Neural cell (in vitro differentiated cells): Measurements from ENCODE around the gene SHOX. TPM values are rescaled to one million over a fixed set of nuclear protein-coding genes. Genes with fewer than 3 reads are reported as not detected.

Experiments
- H2AFZ ChIP-seq: fragments of 200-600, 300-800 bp; sonication (generic), shearing (Covaris generic); 2 replicates; pipeline ENCODE4 v1.6.0; 2014; ENCODE audit warnings: low read depth, mild to moderate bottlenecking, antibody characterized with exemption, low read length, moderate library complexity
- H3F3A ChIP-seq: fragments of 200-600 bp; shearing (Covaris generic); 2 replicates; pipeline ENCODE4 v1.6.1; 2016; ENCODE audit warnings: mild to moderate bottlenecking, moderate library complexity, mixed read lengths, antibody characterized with exemption, low read length; ENCODE audit not compliant: insufficient read depth, poor library complexity, severe bottlenecking
- H3K27ac ChIP-seq: fragments of 200-600, 300-800 bp; sonication (generic), shearing (Covaris generic); 2 replicates; pipeline ENCODE4 v1.5.1; 2014; ENCODE audit warnings: mild to moderate bottlenecking, low read length, moderate library complexity
- H3K27me3 ChIP-seq: fragments of 300-800, 200-600 bp; sonication (generic), shearing (Covaris generic); 2 replicates; pipeline ENCODE4 v1.6.0; 2014; ENCODE audit warnings: mild to moderate bottlenecking, low read depth, low read length, moderate library complexity; ENCODE audit not compliant: insufficient read depth
- H3K36me3 ChIP-seq: fragments of 300-800, 200-600 bp; sonication (generic), shearing (Covaris generic); 2 replicates; pipeline ENCODE4 v1.5.1; 2014; ENCODE audit warnings: mild to moderate bottlenecking, antibody characterized with exemption, low read length, moderate library complexity; ENCODE audit not compliant: insufficient read depth
- H3K4me2 ChIP-seq: fragments of 300-800, 200-600 bp; sonication (generic), shearing (Covaris generic); 2 replicates; pipeline ENCODE4 v1.6.0; 2014; ENCODE audit warnings: mild to moderate bottlenecking, low read length
- H3K4me3 ChIP-seq: fragments of 300-800, 200-600 bp; sonication (generic), shearing (Covaris generic); 2 replicates; pipeline ENCODE4 v1.5.1; 2014; ENCODE audit warnings: mild to moderate bottlenecking, low read length, moderate library complexity
- H3K79me2 ChIP-seq: fragments of 200-600 bp; shearing (Covaris generic); replicated peaks from 2 replicates; pipeline ENCODE4 v1.6.0; 2014; ENCODE audit warnings: mild to moderate bottlenecking, low read length, moderate library complexity; ENCODE audit not compliant: insufficient read depth
- H3K9ac ChIP-seq: fragments of 300-800, 200-600 bp; sonication (generic), shearing (Covaris generic); 2 replicates; pipeline ENCODE4 v1.6.1; 2016; ENCODE audit warnings: mild to moderate bottlenecking, low read length, mixed read lengths
- H3K9me2 ChIP-seq: fragments of 200-600 bp; shearing (Covaris generic); 2 replicates; pipeline ENCODE4 v1.6.1; 2016; ENCODE audit warnings: mild to moderate bottlenecking, low read length, mixed read lengths; ENCODE audit not compliant: insufficient read depth
- H3K9me3 ChIP-seq: fragments of 200-600, 300-800 bp; sonication (generic), shearing (Covaris generic); 2 replicates; pipeline ENCODE4 v1.6.1; 2016; ENCODE audit warnings: mild to moderate bottlenecking, mixed run types, low read length, moderate library complexity, mixed read lengths
- H4K20me1 ChIP-seq: fragments of 200-600 bp; shearing (Covaris generic); 2 replicates; pipeline ENCODE4 v1.6.1; 2016; ENCODE audit warnings: mild to moderate bottlenecking, mixed run types; ENCODE audit not compliant: insufficient read depth
- EZH2 ChIP-seq: fragments of 200-600, 300-800 bp; shearing (Covaris generic), sonication (generic); IDR thresholded peaks from 2 replicates; pipeline ENCODE4 v1.6.1; 2014; ENCODE audit warnings: antibody characterized with exemption, low read length, borderline replicate concordance, mild to moderate bottlenecking; ENCODE audit not compliant: insufficient read depth, poor library complexity, severe bottlenecking
- POLR2AphosphoS5 ChIP-seq: IDR thresholded peaks from 2 replicates; pipeline ENCODE4 v1.6.1; 2012
- RAD21 ChIP-seq: fragments of 450-650 bp; conservative IDR thresholded peaks from 2 replicates; pipeline ENCODE4 v1.6.1; 2014; ENCODE audit warnings: antibody characterized with exemption, mild to moderate bottlenecking, moderate library complexity
- SMC3 ChIP-seq: fragments of 450-650 bp; conservative IDR thresholded peaks from 2 replicates; pipeline ENCODE4 v1.6.1; 2014; ENCODE audit warnings: antibody characterized with exemption, mild to moderate bottlenecking, moderate library complexity; ENCODE audit not compliant: poor library complexity
- TAF1 ChIP-seq: IDR thresholded peaks from 2 replicates; pipeline ENCODE4 v1.6.1; 2012; ENCODE audit warnings: low read depth
- polyA plus RNA-seq: library from polyadenylated mRNA; depleted of rRNA; stranded (reverse); fragments of >200 nt; gene quantifications from 2 replicates; pipeline ENCODE4 v1.2.3, GENCODE V29; 2014
- TF ChIP-seq, protein P1 (sequence below): IDR thresholded peaks from 2 replicates; pipeline ENCODE4 v1.6.1; 2012; ENCODE audit warnings: borderline replicate concordance
- TF ChIP-seq, protein P2 (sequence below): fragments of 450-650 bp; IDR thresholded peaks from 2 replicates; pipeline ENCODE4 v1.5.1; 2014; ENCODE audit warnings: antibody characterized with exemption, mild to moderate bottlenecking, moderate library complexity; ENCODE audit not compliant: poor library complexity, severe bottlenecking

The SHOX gene
- polyA plus RNA-seq, 1 donor from 2014 or later, result not detected

DNA sequence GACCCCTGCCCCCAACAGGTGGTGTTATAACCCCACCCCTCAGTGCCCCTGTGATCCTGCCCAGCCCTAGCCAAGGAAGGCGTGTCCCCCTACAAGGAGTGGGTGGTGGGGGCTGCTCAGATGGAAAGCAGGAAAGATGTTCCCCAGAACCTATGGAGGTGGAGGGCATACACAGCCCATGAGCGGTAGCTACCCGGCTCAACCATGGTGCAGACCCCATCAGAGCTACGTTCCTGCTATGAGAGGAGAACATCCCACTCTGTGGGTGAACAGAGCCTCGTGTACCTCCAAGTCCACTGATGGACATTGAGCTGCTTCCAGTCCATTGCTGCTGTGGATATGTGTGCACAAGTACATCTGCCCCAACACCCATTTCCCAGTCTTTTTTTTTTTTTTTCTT, 71.1 kb downstream of the SHOX start:
- Histone ChIP-seq H3K4me3 (no peak overlapping the region), H3K9ac (no peak overlapping the region), H4K20me1 (no peaks in the 10 kb centered on the region), H3K27me3 (no peaks in the 10 kb centered on the region), H3K79me2 (no peaks in the 10 kb centered on the region), H3K9me3 (peaks cover 4% of the 10 kb centered on the region), H3F3A (no peaks in the 10 kb centered on the region), H3K4me2 (no peak overlapping the region), H3K9me2 (no peaks in the 10 kb centered on the region), H3K36me3 (no peaks in the 10 kb centered on the region), H2AFZ (no peak overlapping the region), H3K27ac (no peak overlapping the region)
- TF ChIP-seq RAD21, result no peak
- TF ChIP-seq, protein P1, sequence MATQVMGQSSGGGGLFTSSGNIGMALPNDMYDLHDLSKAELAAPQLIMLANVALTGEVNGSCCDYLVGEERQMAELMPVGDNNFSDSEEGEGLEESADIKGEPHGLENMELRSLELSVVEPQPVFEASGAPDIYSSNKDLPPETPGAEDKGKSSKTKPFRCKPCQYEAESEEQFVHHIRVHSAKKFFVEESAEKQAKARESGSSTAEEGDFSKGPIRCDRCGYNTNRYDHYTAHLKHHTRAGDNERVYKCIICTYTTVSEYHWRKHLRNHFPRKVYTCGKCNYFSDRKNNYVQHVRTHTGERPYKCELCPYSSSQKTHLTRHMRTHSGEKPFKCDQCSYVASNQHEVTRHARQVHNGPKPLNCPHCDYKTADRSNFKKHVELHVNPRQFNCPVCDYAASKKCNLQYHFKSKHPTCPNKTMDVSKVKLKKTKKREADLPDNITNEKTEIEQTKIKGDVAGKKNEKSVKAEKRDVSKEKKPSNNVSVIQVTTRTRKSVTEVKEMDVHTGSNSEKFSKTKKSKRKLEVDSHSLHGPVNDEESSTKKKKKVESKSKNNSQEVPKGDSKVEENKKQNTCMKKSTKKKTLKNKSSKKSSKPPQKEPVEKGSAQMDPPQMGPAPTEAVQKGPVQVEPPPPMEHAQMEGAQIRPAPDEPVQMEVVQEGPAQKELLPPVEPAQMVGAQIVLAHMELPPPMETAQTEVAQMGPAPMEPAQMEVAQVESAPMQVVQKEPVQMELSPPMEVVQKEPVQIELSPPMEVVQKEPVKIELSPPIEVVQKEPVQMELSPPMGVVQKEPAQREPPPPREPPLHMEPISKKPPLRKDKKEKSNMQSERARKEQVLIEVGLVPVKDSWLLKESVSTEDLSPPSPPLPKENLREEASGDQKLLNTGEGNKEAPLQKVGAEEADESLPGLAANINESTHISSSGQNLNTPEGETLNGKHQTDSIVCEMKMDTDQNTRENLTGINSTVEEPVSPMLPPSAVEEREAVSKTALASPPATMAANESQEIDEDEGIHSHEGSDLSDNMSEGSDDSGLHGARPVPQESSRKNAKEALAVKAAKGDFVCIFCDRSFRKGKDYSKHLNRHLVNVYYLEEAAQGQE, result no peak
- no peak for TF ChIP-seq TAF1
- no peak for TF ChIP-seq POLR2AphosphoS5
- TF ChIP-seq SMC3, result no peak
- TF ChIP-seq, protein P2, sequence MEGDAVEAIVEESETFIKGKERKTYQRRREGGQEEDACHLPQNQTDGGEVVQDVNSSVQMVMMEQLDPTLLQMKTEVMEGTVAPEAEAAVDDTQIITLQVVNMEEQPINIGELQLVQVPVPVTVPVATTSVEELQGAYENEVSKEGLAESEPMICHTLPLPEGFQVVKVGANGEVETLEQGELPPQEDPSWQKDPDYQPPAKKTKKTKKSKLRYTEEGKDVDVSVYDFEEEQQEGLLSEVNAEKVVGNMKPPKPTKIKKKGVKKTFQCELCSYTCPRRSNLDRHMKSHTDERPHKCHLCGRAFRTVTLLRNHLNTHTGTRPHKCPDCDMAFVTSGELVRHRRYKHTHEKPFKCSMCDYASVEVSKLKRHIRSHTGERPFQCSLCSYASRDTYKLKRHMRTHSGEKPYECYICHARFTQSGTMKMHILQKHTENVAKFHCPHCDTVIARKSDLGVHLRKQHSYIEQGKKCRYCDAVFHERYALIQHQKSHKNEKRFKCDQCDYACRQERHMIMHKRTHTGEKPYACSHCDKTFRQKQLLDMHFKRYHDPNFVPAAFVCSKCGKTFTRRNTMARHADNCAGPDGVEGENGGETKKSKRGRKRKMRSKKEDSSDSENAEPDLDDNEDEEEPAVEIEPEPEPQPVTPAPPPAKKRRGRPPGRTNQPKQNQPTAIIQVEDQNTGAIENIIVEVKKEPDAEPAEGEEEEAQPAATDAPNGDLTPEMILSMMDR, result no peak

DNA sequence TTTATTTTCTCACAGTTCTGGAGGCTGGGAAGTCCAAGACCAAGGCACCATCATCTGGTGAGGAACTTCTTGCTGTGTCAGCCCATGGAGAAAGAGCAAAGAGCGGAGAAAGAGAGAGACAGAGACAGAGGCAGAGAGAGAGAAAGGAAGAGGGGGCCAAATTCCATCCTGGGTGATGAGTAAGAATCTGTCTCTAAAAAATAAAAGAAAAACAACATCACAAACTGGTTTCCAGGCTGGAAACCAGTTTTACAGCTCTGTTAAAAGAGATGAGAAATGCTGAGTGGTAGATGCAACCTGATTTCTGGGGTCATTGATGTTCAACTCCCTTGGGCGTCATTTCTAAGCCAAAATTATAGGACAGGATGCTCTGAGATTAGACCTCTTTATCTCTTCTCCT, 72.9 kb downstream of the SHOX start:
- Histone ChIP-seq H3K36me3 (no peaks in the 10 kb centered on the region), H3K79me2 (no peaks in the 10 kb centered on the region), H4K20me1 (no peaks in the 10 kb centered on the region), H3K4me2 (no peak overlapping the region), H3K4me3 (no peak overlapping the region), H2AFZ (no peak overlapping the region), H3K9me3 (peaks cover 4% of the 10 kb centered on the region), H3K27me3 (no peaks in the 10 kb centered on the region), H3F3A (no peaks in the 10 kb centered on the region), H3K9ac (no peak overlapping the region), H3K27ac (no peak overlapping the region), H3K9me2 (no peaks in the 10 kb centered on the region)
- TF ChIP-seq, protein P2, result no peak
- TF ChIP-seq SMC3 (no peak), EZH2 (no peak), TAF1 (no peak), RAD21 (no peak)
